ENCODE results near the gene SH2D3C. TPM values are rescaled to one million over a fixed set of nuclear protein-coding genes. Genes with fewer than 3 reads are reported as not detected.
A peak's percentile ranks its signal among the peaks of the same experiment; 100 is the strongest.

The SH2D3C gene
- total and polyA plus RNA-seq, 9 of the 15 experiments (the other 6 are each of a cell fraction or from before 2014, with no cell fraction given): 0.03 to 1.2 (median 0.22) TPM; not detected in 1

DNA sequence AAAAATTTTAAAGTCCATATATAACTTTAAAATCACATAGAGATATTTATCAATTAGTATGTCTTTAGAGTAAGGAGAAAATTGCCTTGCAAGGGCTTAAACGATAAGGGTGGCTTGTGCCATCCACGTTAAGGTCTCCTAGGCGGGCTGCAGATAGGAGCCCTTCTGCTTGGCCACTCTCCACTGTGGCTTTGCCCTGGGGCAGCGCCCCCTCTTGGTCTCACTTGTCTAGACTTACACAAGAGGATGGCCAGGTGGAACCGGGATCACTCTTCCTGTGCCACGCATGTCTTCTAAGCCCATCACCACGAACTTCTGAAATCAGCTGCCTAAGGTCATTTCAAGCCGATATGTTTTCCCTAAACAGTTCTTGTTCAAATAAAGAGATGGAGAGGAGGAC is 27.2 kb upstream of the SH2D3C start:
- Histone ChIP-seq H2AFZ (ENCODE audit: low read depth, low read length) (no peak overlapping the region), H3K27me3 (ENCODE audit: control insufficient read depth in 2 of 2, insufficient read depth in 2 of 2, low read length in 2 of 2) (no peaks in the 10 kb centered on the region), H3K9me1 (ENCODE audit: control insufficient read depth, insufficient read depth, low read length) (peaks cover 2% of the 10 kb centered on the region), H3K4me2 (ENCODE audit: insufficient read depth, low read length) (no peak overlapping the region), H3K4me1 (replicated peaks in 1 of 2; ENCODE audit: control insufficient read depth in 2 of 2, insufficient read depth in 2 of 2, low read length in 2 of 2) (peaks cover 28 to 51% of the 10 kb centered on the region in 2 experiments), H3K9me3 (replicated peaks; ENCODE audit: control insufficient read depth, insufficient read depth, low read depth, low read length) (no peaks in the 10 kb centered on the region), H3K9ac (ENCODE audit: insufficient read depth in 1 of 2, low read depth in 2 of 2, low read length in 2 of 2) (no peak overlapping the region), H3K4me3 (no peak overlapping the region), H3K79me2 (ENCODE audit: control insufficient read depth, insufficient read depth, low read length) (peaks cover 24% of the 10 kb centered on the region), H3K27ac (ENCODE audit: extremely low read depth, low read depth, low read length) (no peak overlapping the region), H4K20me1 (replicated peaks; ENCODE audit: control insufficient read depth, insufficient read depth, low read length) (peaks cover 7% of the 10 kb centered on the region), H3K36me3 (ENCODE audit: control insufficient read depth, insufficient read depth, low read length) (peaks cover 60% of the 10 kb centered on the region)
- CTCF ChIA-PET (ENCODE audit: low intra/inter-chr PET ratio): interaction anchor here (0.6 kb wide), 1 partner anchor 65 kb away, joined by 3 read pairs; no protein-coding TSS in a partner anchor
- FAIRE-seq (peak; percentile 77), ATAC-seq (no peak), DNase-seq (ENCODE audit: extremely low read depth in 1 of 4, low spot score in 3 of 4) (peak in 3 of 4 experiments; percentile 35 to 66 (median 38))
- intact Hi-C loops (cut with micrococcal nuclease) (no loop called here), in situ Hi-C loops (cut with MboI) (loop anchor here (5.0 kb wide), 1 partner anchor 67 kb away; no protein-coding TSS in a partner anchor)
- 65% methylated on average over 8 of the region's 8 CpGs for whole genome bisulfite sequencing (ENCODE audit: insufficient coverage, low coverage, missing lambda C conversion rate)
- POLR2A ChIA-PET: interaction anchor here (0.8 to 1.4 kb wide), 3 partner anchors 12 to 89 kb away, joined by 3 read pairs; no protein-coding TSS in a partner anchor
- BruUV-seq (replicated peaks): TSS peak; percentile 27
- TF ChIP-seq, protein P1, sequence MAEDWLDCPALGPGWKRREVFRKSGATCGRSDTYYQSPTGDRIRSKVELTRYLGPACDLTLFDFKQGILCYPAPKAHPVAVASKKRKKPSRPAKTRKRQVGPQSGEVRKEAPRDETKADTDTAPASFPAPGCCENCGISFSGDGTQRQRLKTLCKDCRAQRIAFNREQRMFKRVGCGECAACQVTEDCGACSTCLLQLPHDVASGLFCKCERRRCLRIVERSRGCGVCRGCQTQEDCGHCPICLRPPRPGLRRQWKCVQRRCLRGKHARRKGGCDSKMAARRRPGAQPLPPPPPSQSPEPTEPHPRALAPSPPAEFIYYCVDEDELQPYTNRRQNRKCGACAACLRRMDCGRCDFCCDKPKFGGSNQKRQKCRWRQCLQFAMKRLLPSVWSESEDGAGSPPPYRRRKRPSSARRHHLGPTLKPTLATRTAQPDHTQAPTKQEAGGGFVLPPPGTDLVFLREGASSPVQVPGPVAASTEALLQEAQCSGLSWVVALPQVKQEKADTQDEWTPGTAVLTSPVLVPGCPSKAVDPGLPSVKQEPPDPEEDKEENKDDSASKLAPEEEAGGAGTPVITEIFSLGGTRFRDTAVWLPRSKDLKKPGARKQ (CRISPR knock-in tag; IDR thresholded peaks at IDR 0.05): no peak
- TF ChIP-seq ZNF717 (CRISPR knock-in tag; IDR thresholded peaks at IDR 0.05) (no peak), ZFP30 (CRISPR knock-in tag; IDR thresholded peaks at IDR 0.05; ENCODE audit: borderline replicate concordance) (no peak), CBX3 (IDR thresholded peaks at IDR 0.05; ENCODE audit: borderline replicate concordance in 1 of 2, low read length in 2 of 2) (no peak), TCF3 (CRISPR knock-in tag; IDR thresholded peaks at IDR 0.05) (no peak), ZFP36 (IDR thresholded peaks at IDR 0.05; ENCODE audit: low read depth, low read length, partially characterized antibody) (no peak), RBM17 (IDR thresholded peaks at IDR 0.05; ENCODE audit: borderline replicate concordance, low read depth, low read length) (no peak), ZNF408 (CRISPR knock-in tag; IDR thresholded peaks at IDR 0.05; ENCODE audit: low read depth) (no peak), XRCC3 (IDR thresholded peaks at IDR 0.05) (no peak)
- TF ChIP-seq, protein P2, sequence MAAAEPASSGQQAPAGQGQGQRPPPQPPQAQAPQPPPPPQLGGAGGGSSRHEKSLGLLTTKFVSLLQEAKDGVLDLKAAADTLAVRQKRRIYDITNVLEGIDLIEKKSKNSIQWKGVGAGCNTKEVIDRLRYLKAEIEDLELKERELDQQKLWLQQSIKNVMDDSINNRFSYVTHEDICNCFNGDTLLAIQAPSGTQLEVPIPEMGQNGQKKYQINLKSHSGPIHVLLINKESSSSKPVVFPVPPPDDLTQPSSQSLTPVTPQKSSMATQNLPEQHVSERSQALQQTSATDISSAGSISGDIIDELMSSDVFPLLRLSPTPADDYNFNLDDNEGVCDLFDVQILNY (CRISPR knock-in tag; IDR thresholded peaks at IDR 0.05): no peak
- TF ChIP-seq, protein P3, sequence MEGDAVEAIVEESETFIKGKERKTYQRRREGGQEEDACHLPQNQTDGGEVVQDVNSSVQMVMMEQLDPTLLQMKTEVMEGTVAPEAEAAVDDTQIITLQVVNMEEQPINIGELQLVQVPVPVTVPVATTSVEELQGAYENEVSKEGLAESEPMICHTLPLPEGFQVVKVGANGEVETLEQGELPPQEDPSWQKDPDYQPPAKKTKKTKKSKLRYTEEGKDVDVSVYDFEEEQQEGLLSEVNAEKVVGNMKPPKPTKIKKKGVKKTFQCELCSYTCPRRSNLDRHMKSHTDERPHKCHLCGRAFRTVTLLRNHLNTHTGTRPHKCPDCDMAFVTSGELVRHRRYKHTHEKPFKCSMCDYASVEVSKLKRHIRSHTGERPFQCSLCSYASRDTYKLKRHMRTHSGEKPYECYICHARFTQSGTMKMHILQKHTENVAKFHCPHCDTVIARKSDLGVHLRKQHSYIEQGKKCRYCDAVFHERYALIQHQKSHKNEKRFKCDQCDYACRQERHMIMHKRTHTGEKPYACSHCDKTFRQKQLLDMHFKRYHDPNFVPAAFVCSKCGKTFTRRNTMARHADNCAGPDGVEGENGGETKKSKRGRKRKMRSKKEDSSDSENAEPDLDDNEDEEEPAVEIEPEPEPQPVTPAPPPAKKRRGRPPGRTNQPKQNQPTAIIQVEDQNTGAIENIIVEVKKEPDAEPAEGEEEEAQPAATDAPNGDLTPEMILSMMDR (IDR thresholded peaks at IDR 0.05 in 2 of 3, conservative IDR thresholded peaks at IDR 0.05 in 1 of 3; ENCODE audit: insufficient read depth in 2 of 3, low read depth in 1 of 3, low read length in 3 of 3): peak; percentile 62 to 69 (median 64)
- TF ChIP-seq, protein P4, sequence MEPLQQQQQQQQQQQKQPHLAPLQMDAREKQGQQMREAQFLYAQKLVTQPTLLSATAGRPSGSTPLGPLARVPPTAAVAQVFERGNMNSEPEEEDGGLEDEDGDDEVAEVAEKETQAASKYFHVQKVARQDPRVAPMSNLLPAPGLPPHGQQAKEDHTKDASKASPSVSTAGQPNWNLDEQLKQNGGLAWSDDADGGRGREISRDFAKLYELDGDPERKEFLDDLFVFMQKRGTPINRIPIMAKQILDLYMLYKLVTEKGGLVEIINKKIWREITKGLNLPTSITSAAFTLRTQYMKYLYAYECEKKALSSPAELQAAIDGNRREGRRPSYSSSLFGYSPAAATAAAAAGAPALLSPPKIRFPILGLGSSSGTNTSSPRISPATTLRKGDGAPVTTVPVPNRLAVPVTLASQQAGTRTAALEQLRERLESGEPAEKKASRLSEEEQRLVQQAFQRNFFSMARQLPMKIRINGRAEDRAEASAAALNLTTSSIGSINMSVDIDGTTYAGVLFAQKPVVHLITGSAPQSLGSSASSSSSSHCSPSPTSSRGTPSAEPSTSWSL (CRISPR knock-in tag; IDR thresholded peaks at IDR 0.05; ENCODE audit: borderline replicate concordance): no peak
- TF ChIP-seq, protein P5, sequence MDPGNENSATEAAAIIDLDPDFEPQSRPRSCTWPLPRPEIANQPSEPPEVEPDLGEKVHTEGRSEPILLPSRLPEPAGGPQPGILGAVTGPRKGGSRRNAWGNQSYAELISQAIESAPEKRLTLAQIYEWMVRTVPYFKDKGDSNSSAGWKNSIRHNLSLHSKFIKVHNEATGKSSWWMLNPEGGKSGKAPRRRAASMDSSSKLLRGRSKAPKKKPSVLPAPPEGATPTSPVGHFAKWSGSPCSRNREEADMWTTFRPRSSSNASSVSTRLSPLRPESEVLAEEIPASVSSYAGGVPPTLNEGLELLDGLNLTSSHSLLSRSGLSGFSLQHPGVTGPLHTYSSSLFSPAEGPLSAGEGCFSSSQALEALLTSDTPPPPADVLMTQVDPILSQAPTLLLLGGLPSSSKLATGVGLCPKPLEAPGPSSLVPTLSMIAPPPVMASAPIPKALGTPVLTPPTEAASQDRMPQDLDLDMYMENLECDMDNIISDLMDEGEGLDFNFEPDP (CRISPR knock-in tag; IDR thresholded peaks at IDR 0.05): no peak

All from K562 (cell line).